Suppressor macrophage treated with lipopolysaccharide for 1 hour (primary cell): ENCODE measurements around the gene NACA.
A peak's percentile ranks its signal among the peaks of the same experiment; 100 is the strongest.

ENCODE experiments used
- DNase-seq, 3 donors: peaks; one replicate each; pipeline ENCODE4 v3.0.0-alpha.2; 2020 to 2022

Gene NACA

GRCh38 chr12:56687223-56688128 is 37.6 kb downstream of the NACA start:
- DNase-seq = peak; percentile 77 to 81 (median 77)

- no peak for DNase-seq
Observed at GRCh38 chr12:56684745-56685359, 40.2 kb downstream of the NACA start.

GRCh38 chr12:56682323-56682722 is 42.8 kb downstream of the NACA start:
- DNase-seq = no peak

- no peak for DNase-seq
Observed at GRCh38 chr12:56679883-56680575, 45.1 kb downstream of the NACA start.

- DNase-seq = no peak
Observed at GRCh38 chr12:56678852-56679251, 46.2 kb downstream of the NACA start.

GRCh38 chr12:56677680-56678079 is 47.4 kb downstream of the NACA start:
- no peak for DNase-seq

GRCh38 chr12:56676851-56677580 is 48.1 kb downstream of the NACA start:
- no peak for DNase-seq

- no peak for DNase-seq
Observed at GRCh38 chr12:56671608-56672007, 53.5 kb downstream of the NACA start.

GRCh38 chr12:56670836-56671235 is 54.3 kb downstream of the NACA start:
- no peak for DNase-seq

- no peak for DNase-seq
Observed at GRCh38 chr12:56668197-56668457, 57.0 kb downstream of the NACA start.
